GM12864 (cell line): ENCODE results near the gene HSPA5.
A peak's percentile ranks its signal among the peaks of the same experiment; 100 is the strongest.
"Not testable (repeated sequence)": the region's sequence is repeated elsewhere in the genome, so short reads cannot be mapped to it uniquely, and the experiment has no call there.

Source experiments
- DNase-seq: peaks from one replicate; pipeline ENCODE4 v3.0.0-alpha.2; 2011; ENCODE audit warnings: low read depth
- H3K4me3 ChIP-seq: 2 replicates; pipeline ENCODE4 v1.5.1; 2011; ENCODE audit warnings: mild to moderate bottlenecking, low read depth, low read length, control low read depth
- CTCF ChIP-seq: IDR thresholded peaks from 2 replicates; pipeline ENCODE4 v1.5.1; 2011; ENCODE audit warnings: low read depth, mild to moderate bottlenecking, moderate library complexity, low read length, control low read depth, inconsistent platforms; ENCODE audit errors: missing control alignments

The HSPA5 gene

GRCh38 chr9:125241863-125242739, 958 bp upstream of the HSPA5 start:
- H3K4me3 ChIP-seq = peak overlapping the region; percentile 73
- no peak for TF ChIP-seq CTCF
- DNase-seq = no peak

DNA sequence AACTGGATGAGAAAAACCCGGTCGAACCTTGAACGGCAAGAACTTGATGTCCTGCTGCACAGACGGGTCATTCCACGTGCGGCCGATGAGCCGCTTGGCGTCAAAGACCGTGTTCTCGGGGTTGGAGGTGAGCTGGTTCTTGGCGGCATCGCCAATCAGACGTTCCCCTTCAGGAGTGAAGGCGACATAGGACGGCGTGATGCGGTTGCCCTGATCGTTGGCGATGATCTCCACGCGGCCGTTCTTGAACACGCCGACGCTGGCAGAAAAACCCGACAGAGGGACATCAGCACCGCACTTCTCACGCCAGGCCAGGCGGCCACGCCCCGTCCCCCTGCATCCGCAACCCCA, 519 bp downstream of the HSPA5 start:
- peak overlapping the region; percentile 73 for H3K4me3 ChIP-seq
- no peak for TF ChIP-seq CTCF
- no peak for DNase-seq

DNA sequence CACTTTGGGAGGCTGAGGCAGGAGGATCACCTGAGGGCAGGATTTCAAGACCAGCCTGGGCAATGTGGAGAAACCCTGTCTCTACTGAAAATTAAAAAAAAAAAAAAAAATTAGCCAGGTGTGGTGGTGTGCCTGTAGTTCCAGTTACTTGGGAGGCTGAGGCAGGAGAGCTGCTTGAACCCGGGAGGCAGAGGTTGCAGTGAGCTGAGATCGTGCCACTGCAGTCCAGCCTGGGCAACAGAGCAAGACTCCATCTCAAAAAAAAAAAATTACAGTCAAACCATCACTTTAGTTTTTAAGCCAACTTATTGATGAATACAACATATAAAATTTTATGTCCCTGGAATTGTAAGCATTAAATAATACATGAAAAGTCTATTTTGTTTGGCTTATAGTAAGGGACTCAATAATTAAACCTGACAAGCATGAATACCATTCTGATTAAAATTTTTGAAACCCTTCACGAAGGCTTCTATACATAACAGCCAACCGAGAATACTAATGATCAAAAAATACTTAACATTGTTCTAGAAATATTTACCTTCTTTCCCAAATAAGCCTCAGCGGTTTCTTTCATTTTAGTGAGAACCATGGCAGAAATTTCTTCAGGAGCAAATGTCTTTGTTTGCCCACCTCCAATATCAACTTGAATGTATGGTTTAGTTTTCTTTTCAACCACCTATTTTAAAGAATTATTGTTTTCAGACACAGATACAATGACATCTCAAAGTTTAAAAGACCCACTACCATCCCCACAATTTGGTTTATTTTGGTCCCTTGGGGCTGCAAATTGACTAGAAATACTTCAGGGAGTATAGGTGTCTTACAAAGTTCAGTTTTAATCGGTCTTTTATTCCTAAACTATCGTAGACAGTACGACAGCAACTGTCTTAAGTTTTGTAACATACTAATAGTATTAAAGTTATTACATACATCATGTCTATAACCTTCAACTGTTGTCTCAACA, 1.2 kb downstream of the HSPA5 start:
- H3K4me3 ChIP-seq = peak overlapping the region; percentile 73
- no peak for TF ChIP-seq CTCF
- no peak for DNase-seq

GRCh38 chr9:125238915-125239446, 2.2 kb downstream of the HSPA5 start:
- no peak for DNase-seq
- TF ChIP-seq CTCF = no peak
- peak overlapping the region; percentile 73 for H3K4me3 ChIP-seq

DNA sequence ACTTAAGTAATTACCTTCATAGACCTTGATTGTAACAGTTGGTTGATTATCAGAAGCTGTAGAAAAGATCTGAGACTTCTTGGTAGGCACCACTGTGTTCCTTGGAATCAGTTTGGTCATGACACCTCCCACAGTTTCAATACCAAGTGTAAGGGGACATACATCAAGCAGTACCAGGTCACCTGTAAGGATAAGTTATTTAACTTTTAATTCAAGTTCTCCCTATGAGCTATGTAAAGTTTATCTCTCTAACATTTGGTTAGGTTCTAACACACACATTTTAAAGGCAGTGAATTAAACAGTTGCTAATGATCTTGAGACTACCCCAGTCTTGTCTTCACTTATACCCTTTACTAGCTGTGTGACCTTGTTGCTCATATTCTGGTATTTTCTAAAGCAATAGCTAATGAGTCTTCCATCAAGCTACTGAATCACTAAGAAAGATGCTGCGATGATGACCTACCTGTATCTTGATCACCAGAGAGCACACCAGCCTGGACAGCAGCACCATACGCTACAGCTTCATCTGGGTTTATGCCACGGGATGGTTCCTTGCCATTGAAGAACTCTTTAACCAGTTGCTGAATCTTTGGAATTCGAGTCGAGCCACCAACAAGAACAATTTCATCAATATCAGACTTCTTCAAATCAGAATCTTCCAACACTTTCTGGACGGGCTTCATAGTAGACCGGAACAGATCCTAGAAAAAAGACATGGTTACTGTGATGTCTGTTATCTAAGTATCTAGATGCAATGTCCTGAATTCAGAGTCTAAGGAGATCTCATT, 2.8 kb downstream of the HSPA5 start:
- H3K4me3 ChIP-seq = peak overlapping the region; percentile 73
- TF ChIP-seq CTCF = no peak
- no peak for DNase-seq

GRCh38 chr9:125236520-125237159, 4.5 kb downstream of the HSPA5 start:
- DNase-seq = not testable (repeated sequence)
- peak overlapping the region; percentile 73; the same call in 1 of the 2 replicates for H3K4me3 ChIP-seq
